Mesodermal cell (in vitro differentiated cells): Measurements from ENCODE around the gene WNT9B.

ENCODE experiments used
- H3K27ac ChIP-seq: 2 replicates; pipeline ENCODE4 v1.7.0; 2013; ENCODE audit warnings: mild to moderate bottlenecking, low read depth, low read length, moderate library complexity; ENCODE audit not compliant: severe bottlenecking
- H3K36me3 ChIP-seq: 2 replicates; pipeline ENCODE4 v1.7.1; 2013; ENCODE audit warnings: mild to moderate bottlenecking, low read length, moderate library complexity; ENCODE audit not compliant: control insufficient read depth, insufficient read depth
- H3K4me1 ChIP-seq: one replicate; pipeline ENCODE4 v1.7.1; 2013; ENCODE audit warnings: mild to moderate bottlenecking, low read length; ENCODE audit not compliant: insufficient read depth, control insufficient read depth, poor library complexity, severe bottlenecking
- H3K4me3 ChIP-seq: 2 replicates; pipeline ENCODE4 v1.7.0; 2013; ENCODE audit warnings: low read length, control low read depth, mild to moderate bottlenecking; ENCODE audit not compliant: insufficient read depth, poor library complexity, severe bottlenecking; ENCODE audit errors: extremely low read depth
- H3K9me3 ChIP-seq: 2 replicates; pipeline ENCODE4 v1.7.1; 2013; ENCODE audit warnings: mild to moderate bottlenecking, low read length, moderate library complexity; ENCODE audit not compliant: control insufficient read depth
- WGBS, 2 experiments: methylation state at CpG; one replicate each; pipeline ENCODE4 v1.1.5; 2013; ENCODE audit warnings: missing lambda C conversion rate in 2 of 2; ENCODE audit not compliant: insufficient coverage in 2 of 2; 5-methylcytosine and 5-hydroxymethylcytosine counted together

Gene WNT9B

GRCh38 chr17:46872421-46872820 lies 21.0 kb downstream of the WNT9B start:
- Histone ChIP-seq H3K4me3 (no peak overlapping the region), H3K4me1 (peaks cover 11% of the 10 kb centered on the region), H3K27ac (no peak overlapping the region), H3K36me3 (no peaks in the 10 kb centered on the region), H3K9me3 (no peaks in the 10 kb centered on the region)
- 96% methylated on average over 15 of the region's 16 CpGs for WGBS, 2 experiments

DNA sequence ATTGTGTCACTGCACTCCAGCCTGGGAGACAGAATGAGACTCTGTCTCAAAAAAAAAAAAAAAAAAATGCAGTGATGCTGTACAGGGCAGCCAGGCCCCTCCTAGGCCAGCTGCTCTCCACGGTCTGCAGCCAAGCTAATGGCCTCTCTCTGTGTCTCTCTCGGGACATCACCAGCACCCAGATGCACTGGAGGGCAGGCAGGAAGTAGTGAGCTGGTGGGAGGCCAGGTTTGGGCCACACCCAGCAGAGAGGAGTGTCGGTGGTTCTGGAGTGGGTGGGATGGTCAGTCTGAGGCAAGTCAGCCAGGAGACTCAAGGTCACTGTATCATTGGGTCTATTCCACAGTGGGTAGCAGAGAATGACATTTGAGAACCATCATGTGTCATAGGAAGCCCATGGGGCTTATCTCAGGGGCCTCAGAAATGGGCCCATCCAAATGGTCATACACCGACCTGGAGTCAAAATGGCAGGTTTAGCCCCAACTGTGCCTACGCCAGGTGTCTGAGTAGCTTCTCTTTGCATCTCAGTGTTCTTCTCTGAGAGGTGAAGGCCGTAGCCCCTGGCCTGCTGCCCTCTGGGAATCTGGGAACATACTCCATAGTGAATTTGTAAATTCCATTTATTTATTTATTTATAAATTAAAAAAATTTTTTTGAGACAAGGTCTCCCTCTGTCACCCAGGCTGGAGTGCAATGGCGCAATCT lies 22.7 kb downstream of the WNT9B start:
- WGBS, 2 experiments: 91 to 100% methylated on average over 5 of the region's 7 CpGs

DNA sequence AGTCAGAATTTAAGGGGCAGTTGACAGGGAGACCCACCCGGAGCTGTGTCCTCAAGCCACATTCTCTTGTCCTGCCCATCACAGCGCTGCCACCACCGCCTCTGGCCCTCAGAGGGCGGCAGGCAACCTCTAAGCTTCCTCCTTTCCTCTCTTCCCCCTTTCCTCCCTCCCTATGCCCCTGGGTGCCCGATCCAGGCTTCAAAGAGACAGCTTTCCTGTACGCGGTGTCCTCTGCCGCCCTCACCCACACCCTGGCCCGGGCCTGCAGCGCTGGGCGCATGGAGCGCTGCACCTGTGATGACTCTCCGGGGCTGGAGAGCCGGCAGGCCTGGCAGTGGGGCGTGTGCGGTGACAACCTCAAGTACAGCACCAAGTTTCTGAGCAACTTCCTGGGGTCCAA lies 23.5 kb downstream of the WNT9B start:
- H3K27ac ChIP-seq: no peak overlapping the region
- no peak overlapping the region for H3K4me3 ChIP-seq
- H3K9me3 ChIP-seq: no peaks in the 10 kb centered on the region
- 91 to 96% methylated on average over 14 to 16 of the region's 16 CpGs for WGBS, 2 experiments
- H3K4me1 ChIP-seq: no peaks in the 10 kb centered on the region
- no peaks in the 10 kb centered on the region for H3K36me3 ChIP-seq

More for the DNA sequence above, 22.7 kb downstream of the WNT9B start:
- Histone ChIP-seq H3K9me3 (no peaks in the 10 kb centered on the region), H3K27ac (no peak overlapping the region), H3K4me3 (no peak overlapping the region), H3K36me3 (no peaks in the 10 kb centered on the region), H3K4me1 (peaks cover 4% of the 10 kb centered on the region)

GRCh38 chr17:46875849-46876352 lies 24.5 kb downstream of the WNT9B start:
- Histone ChIP-seq H3K36me3 (no peaks in the 10 kb centered on the region), H3K27ac (no peak overlapping the region), H3K4me1 (no peaks in the 10 kb centered on the region), H3K9me3 (no peaks in the 10 kb centered on the region), H3K4me3 (no peak overlapping the region)
- 88 to 91% methylated on average over 11 of the region's 13 CpGs for WGBS, 2 experiments

DNA sequence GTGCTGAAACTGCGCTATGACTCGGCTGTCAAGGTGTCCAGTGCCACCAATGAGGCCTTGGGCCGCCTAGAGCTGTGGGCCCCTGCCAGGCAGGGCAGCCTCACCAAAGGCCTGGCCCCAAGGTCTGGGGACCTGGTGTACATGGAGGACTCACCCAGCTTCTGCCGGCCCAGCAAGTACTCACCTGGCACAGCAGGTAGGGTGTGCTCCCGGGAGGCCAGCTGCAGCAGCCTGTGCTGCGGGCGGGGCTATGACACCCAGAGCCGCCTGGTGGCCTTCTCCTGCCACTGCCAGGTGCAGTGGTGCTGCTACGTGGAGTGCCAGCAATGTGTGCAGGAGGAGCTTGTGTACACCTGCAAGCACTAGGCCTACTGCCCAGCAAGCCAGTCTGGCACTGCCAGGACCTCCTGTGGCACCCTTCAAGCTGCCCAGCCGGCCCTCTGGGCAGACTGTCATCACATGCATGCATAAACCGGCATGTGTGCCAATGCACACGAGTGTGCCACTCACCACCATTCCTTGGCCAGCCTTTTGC lies 25.0 kb downstream of the WNT9B start:
- H3K4me1 ChIP-seq: no peaks in the 10 kb centered on the region
- H3K36me3 ChIP-seq: no peaks in the 10 kb centered on the region
- no peak overlapping the region for H3K4me3 ChIP-seq
- WGBS, 2 experiments: 78 to 82% methylated on average over 10 to 11 of the region's 12 CpGs
- H3K9me3 ChIP-seq: no peaks in the 10 kb centered on the region
- H3K27ac ChIP-seq: no peak overlapping the region

- Histone ChIP-seq H3K36me3 (no peaks in the 10 kb centered on the region), H3K4me3 (no peak overlapping the region), H3K4me1 (no peaks in the 10 kb centered on the region), H3K27ac (no peak overlapping the region), H3K9me3 (no peaks in the 10 kb centered on the region)
- WGBS, 2 experiments: 82 to 84% methylated on average over 2 to 4 of the region's 4 CpGs
Measured at GRCh38 chr17:46876926-46877325, 25.5 kb downstream of the WNT9B start.

DNA sequence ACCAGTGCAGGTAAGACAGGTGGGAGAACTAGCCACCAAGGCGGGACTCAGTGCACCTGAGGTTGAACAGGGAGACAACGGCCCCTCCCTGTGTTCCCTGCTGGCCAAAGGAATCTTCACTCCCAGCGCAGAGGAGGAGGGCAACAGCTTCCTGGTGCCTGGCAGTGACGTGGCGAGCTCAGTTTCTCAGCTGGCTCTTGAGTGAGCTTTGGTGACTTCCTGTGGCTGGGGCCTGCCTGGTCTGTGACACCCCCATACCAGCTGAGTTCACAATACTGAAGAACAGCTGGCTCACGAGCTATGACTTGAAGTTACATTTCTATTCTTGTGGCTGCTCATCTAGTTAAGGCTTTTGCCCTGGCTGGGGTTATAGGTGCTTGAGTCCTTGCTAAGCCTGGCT lies 26.1 kb downstream of the WNT9B start:
- H3K4me1 ChIP-seq: no peaks in the 10 kb centered on the region
- H3K9me3 ChIP-seq: no peaks in the 10 kb centered on the region
- H3K4me3 ChIP-seq: no peak overlapping the region
- no peak overlapping the region for H3K27ac ChIP-seq
- WGBS, 2 experiments: 67 to 97% methylated on average over 3 to 5 of the region's 6 CpGs
- no peaks in the 10 kb centered on the region for H3K36me3 ChIP-seq

- 84 to 90% methylated on average over 5 to 6 of the region's 6 CpGs for WGBS, 2 experiments
- H3K27ac ChIP-seq: no peak overlapping the region
- no peaks in the 10 kb centered on the region for H3K36me3 ChIP-seq
- H3K4me3 ChIP-seq: no peak overlapping the region
- H3K9me3 ChIP-seq: no peaks in the 10 kb centered on the region
- no peaks in the 10 kb centered on the region for H3K4me1 ChIP-seq
Measured at GRCh38 chr17:46878055-46878454, 26.7 kb downstream of the WNT9B start.

DNA sequence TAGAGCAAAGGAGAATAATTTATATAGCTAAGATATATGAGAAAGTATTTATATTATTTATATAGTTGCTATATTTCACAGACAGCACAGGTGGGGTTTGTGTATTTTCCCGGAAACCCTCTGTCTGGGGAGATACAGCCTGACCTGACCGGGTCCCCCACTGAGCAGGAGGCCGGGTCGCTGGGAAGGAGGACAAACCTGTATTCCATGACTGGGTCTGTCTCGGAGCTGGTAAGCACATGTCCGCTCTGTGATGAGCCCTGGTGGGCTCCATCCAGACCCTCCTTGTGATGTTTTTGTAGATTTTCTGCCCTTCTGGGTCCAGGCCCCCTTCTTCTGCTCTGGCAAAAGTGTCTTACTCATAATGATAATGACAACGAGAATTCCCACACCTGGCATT lies 27.7 kb downstream of the WNT9B start:
- no peaks in the 10 kb centered on the region for H3K36me3 ChIP-seq
- H3K9me3 ChIP-seq: no peaks in the 10 kb centered on the region
- no peak overlapping the region for H3K4me3 ChIP-seq
- no peaks in the 10 kb centered on the region for H3K4me1 ChIP-seq
- WGBS, 2 experiments: 89 to 93% methylated on average over 6 to 7 of the region's 7 CpGs
- no peak overlapping the region for H3K27ac ChIP-seq

- WGBS, 2 experiments: 78 to 81% methylated on average over 3 to 4 of the region's 5 CpGs
- Histone ChIP-seq H3K4me3 (no peak overlapping the region), H3K9me3 (no peaks in the 10 kb centered on the region), H3K4me1 (no peaks in the 10 kb centered on the region), H3K27ac (no peak overlapping the region), H3K36me3 (no peaks in the 10 kb centered on the region)
Measured at GRCh38 chr17:46881015-46881414, 29.6 kb downstream of the WNT9B start.

DNA sequence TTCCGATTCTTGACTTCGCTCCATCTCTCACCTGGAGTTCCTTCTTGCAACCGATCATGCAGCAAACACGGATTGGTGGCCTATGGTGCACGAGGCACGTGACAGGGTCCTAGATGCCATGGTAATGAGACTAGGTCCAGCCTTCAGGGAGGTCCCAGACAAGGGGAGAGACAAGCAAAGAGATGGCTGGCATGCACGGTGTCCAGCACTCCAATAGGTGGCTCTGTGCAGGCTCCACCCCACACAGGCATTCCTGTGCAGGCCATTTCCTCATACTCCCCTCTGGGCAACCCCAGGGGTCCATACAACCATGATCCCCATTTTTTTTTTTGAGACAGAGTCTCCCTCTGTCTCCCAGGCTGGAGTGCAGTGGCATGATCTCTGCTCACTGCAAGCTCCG lies 31.3 kb downstream of the WNT9B start:
- Histone ChIP-seq H3K4me3 (no peak overlapping the region), H3K9me3 (no peaks in the 10 kb centered on the region), H3K4me1 (no peaks in the 10 kb centered on the region), H3K36me3 (no peaks in the 10 kb centered on the region), H3K27ac (no peak overlapping the region)
- 81 to 87% methylated on average over 5 to 8 of the region's 8 CpGs for WGBS, 2 experiments
